OCI-M2 (cell line): ENCODE results near the gene BMPR1A.

Experiments used
- DNase-seq: peaks from one replicate; lab custom pipeline; 2025; ENCODE audit not compliant: unreplicated experiment; lab: John Stamatoyannopoulos, UW

The BMPR1A gene

GRCh38 chr10:86799188-86799845 is 42.9 kb downstream of the BMPR1A start:
- no peak for DNase-seq

- DNase-seq: no peak
Measured at GRCh38 chr10:86801995-86802394, 45.6 kb downstream of the BMPR1A start.

DNA sequence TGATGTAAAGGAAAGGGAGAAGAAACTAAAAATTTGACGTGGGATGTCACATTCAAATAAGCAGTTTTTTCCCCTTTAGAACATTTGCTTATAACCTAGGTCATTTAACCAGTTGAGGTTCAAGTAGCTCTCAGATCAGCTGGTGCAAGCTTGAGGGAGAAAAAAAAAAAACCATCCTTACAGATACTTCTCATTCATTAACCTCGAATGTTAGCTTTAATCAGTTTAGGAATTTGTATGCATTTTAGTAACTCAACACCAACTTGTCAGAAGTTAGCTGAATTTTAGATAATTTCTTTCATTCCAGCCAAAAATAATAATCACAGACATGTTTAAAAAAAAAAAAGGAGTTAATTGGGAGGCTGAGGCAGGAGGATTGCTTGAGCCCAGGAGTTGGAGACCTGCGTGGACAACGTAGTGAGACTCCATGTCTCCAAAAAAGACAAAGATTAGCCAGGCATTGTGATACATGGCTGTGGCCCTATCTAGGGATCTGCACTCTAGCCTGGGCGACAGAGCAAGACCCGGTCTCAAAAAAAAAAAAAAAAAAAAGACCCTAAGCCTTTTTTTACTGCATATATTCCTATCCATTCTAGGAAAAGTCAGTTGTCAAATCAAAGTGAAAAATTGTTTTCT is 46.2 kb downstream of the BMPR1A start:
- DNase-seq: no peak

GRCh38 chr10:86803156-86803555 is 46.7 kb downstream of the BMPR1A start:
- DNase-seq: no peak

DNA sequence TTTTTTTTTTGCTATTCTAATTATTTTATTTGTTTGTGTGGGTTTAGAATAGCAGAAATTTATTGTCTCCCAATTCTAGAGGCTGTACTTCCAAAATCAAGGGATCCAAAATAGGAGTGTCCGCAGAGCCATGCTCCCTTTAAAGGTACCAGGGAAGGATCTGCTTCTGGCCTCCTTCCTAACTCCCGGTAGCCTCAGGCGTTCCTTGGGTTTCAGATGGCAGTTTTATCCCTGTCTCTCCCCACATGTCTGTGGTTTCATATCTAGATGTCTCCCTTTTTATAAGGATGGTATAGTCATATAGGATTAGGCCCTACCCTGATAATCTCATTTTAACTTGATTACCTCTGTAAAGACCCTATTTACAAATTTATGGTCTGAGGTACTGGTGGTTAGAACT is 48.4 kb downstream of the BMPR1A start:
- DNase-seq: no peak

DNA sequence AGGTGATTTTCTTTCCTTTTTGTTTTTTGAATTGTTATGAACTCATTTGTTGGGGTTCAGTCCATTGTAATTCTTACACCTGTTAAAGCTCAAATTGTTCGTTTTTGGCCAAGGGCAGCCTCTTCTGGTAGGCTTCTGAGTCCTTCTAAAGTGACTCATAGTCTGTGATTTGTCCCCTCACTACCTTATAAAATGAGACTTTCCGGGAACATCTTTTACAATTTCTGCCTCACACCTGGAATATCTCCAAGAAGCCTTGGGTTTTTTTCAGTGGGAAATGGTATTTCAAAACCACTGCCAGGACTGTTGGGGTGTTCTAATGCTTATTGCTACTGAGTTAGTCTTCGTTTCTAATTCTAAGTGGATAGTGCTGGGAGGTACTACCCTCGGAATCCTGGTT is 56.7 kb downstream of the BMPR1A start:
- DNase-seq: no peak

- DNase-seq: no peak
Measured at GRCh38 chr10:86813982-86814381, 57.6 kb downstream of the BMPR1A start.

DNA sequence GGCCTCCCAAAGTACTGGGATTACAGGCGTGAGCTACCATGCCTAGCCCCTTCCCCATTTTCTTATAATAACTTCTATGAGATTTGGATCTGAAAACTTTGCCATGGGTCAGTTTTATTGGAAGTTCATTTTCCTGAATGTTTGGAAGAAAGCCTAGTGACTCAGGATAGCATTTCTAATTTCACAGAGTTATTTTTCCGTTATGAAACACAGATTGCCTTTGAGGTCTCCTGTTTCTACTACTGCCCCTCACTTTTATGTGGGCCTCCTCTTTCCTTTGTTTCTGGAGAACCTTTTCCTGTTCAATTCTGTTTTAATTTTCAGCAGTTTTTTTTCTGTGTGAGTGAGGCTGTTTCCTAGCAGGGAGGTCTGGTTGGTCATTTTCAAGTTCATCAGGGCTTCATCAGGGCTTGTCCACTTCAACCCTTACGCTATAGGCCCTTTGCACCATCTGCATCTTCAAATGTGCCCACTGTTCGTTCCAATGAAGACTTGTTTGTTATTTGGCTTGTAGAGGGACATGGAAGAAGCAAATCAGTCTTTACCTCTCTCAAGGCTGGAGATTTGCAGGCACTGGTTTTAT is 58.7 kb downstream of the BMPR1A start:
- no peak for DNase-seq

DNA sequence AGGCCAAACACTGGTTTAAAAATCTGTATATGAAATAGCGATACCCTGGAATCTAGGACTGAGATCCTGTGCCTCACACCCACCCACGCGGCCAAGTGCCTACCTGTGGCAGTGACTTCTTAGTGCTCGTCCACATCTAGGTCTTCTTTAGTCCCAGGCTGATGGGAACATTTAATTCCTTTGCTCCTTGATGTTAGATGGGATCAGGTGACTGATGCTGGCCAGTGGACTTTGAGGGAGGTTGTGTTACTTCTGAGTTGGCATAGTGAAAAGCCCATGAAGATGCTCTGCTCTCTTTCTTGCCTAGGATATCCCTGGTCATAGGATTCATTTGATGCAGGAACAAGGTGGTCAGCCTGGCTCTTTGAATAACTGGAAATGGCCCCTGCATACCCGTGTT is 59.2 kb downstream of the BMPR1A start:
- no peak for DNase-seq

DNA sequence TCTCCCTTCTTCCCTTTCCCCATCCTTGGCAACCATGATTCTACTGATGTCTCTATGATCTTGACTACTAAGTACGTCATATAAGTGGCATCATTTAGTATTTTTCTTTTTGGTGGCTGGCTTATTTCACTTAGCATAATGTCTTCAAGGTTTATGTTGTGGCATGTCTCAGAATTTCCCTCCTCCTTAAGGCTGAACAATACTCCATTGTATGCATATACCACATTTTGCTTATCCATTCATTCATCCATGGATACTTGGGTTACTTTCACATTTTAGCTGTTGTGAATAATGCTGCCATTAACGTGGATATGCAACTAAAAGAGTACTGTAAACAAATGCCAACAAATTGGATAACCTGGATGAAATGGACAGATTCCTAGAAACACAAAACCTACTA is 60.8 kb downstream of the BMPR1A start:
- DNase-seq: no peak

DNA sequence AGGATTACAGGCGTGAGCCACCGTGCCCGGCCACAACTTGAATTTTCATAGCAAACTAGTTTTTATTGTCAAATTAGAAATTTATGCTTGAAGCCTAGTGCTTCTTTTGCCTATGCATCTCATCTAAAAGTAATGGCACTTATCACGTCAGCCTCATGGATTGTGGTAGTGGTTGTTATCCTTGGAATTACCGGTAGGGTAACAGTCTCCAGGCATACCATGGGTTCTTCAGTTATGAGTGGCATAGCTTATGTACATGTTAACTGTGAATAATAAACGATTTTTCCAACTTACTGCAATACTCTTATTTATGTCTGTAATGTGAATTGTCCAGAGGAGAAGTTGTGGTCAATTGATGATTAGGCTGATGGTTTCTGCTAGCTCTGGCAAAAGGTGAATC is 63.1 kb downstream of the BMPR1A start:
- no peak for DNase-seq

DNA sequence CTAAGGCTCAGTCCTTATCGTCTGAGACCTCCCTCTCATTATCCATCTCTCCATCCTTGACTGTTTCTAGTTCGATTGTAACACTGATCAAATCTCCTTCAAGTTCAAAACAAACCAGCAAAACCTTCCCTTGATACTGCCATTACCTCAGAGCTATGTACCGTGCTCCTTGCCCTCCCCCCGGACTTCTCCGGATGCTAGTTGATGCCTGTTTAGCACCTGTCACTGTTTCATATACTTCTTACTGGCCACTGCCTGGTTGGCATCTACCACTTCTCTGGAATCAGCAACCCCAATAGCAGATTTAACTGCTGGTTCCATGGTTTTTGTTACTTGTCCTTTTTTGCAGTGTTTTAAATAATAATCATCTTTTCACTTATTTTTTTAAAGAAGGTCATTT is 64.1 kb downstream of the BMPR1A start:
- no peak for DNase-seq

DNA sequence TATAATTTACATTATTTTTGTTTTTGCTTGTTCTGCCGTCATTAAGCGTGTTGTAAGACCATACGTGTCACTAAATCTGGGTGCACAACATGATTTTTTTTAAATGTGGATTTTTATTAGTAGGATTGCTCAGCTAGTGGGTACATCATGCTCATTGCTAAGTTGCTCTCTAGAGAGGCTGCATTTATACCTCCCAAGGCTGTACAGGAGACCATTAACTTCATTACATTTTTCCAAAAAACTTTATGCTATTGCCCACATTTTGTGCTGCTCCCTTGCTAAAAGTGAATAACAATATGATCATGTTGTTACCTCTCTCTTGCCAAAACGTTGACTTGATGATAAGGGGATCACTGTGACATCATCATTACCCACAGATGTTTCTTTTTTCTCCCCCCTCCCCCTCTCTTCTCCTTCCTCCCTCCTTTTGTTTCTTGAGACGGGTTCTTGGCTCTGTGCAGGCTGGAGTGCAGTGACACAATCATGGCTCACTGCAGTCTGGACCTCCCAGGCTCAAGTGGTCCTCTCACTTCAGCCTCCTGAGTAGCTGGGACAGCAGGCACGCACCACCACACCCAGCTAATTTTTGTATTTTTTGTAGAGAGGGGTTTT is 65.1 kb downstream of the BMPR1A start:
- DNase-seq: no peak

- DNase-seq: no peak
Measured at GRCh38 chr10:86823565-86823964, 67.1 kb downstream of the BMPR1A start.

GRCh38 chr10:86824151-86824550 is 67.7 kb downstream of the BMPR1A start:
- DNase-seq: no peak

- no peak for DNase-seq
Measured at GRCh38 chr10:86825366-86825765, 68.9 kb downstream of the BMPR1A start.

GRCh38 chr10:86827639-86828038 is 71.2 kb downstream of the BMPR1A start:
- no peak for DNase-seq

GRCh38 chr10:86828145-86828544 is 71.7 kb downstream of the BMPR1A start:
- no peak for DNase-seq

- no peak for DNase-seq
Measured at GRCh38 chr10:86829472-86829871, 73.1 kb downstream of the BMPR1A start.

GRCh38 chr10:86830043-86830591 is 73.7 kb downstream of the BMPR1A start:
- no peak for DNase-seq

- no peak for DNase-seq
Measured at GRCh38 chr10:86833969-86834368, 77.5 kb downstream of the BMPR1A start.

DNA sequence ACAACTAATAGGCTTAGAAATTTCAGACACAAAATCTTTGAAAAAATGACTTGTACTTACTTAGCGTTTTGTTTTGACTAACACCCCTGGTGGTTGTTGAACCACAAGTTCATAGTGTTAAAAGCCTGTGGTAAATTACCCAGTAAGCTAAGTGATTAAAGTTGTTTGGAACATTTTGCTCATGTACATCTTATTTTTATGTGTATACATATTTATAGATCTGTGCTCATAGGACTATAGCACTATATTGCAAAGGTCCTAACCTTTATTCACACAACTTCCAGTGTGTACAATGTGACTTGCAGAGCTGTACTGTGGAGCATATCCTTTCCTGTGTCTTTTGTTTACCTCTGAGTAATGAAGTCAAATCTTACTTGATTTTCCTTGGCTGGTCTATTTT is 79.6 kb downstream of the BMPR1A start:
- no peak for DNase-seq
